CD4-positive, alpha-beta T cell treated with Interleukin-21 for 1 hour (primary cell): ENCODE results near the gene PAPPA.

Source experiments
- DNase-seq: peaks from one replicate; pipeline ENCODE4 v3.0.0-alpha.2; 2020

The PAPPA gene

GRCh38 chr9:116232424-116233159, 79.0 kb downstream of the PAPPA start:
- DNase-seq: no peak

DNA sequence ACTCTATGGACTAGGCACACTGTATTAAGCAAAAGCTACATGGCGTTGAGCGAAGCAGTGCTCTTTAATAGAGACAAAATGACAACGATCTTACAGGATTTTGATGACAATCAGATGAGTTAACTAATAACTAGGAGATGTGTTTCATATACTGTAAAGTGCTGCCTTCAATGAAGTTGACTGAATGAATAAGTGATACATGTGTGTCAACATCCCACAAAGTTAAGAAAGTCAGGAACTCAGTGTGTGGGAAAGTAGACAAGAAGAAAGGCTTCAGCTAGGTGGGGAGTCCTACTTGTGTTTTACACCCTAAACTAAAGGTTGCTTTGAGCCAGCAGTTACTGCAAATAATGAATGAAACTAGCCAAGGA, 79.6 kb downstream of the PAPPA start:
- no peak for DNase-seq

DNA sequence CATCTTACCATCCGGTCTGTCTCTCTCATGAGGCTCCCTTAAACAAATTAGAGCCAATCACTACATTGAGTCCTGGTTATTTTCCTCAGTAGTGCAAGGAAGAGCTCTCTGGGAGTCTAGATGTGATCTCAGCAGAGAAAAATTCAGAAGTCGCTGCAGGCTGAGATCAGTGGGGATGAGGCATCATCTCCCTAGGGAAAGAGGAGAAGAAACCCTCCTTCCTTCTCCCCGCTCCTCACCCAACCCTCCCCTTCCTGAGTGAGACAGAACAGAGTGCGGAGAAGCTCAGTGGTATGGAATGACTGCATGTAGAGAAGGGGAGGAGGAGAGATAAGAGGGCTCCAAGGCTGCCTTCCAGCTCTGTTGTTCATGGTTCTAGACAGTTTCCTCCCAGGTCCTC, 80.5 kb downstream of the PAPPA start:
- no peak for DNase-seq

DNA sequence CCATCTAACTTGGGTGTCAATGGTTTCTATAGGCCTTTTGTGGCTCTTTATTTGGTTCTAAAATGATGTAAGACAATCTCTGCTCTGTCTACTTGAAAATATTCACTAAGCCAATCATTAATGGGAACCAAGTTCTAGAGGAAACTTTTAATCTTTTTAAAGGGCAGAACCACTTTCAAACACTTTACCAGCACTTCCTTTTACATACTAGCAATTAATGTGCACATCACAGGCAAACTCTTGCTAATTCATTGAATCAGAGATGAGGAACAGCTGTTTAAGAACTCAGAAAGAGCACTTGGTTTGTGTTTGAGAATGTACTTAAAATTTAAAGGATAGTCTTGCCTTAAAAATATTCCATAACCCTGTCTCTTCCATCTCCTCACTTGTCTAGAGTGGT, 83.4 kb downstream of the PAPPA start:
- DNase-seq: no peak

DNA sequence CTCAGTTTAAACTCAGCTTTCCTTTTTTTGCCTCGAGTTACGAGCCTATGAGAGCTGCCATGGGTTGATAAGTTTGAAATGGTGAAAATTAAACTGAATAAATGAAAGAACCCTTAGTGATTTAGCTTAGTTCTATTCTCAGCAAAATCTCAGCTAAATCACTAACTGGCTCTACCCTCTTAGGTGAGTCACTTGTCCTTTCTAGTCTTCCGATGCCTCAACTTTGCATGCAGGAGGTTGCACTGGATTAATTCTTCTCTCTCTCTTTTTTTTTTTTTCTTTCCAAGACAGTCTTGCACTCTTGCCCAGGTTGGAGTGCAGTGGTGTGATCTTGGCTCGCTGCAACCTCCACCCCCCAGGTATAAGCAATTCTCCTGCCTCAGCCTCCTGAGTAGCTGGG, 83.9 kb downstream of the PAPPA start:
- no peak for DNase-seq

- no peak for DNase-seq
Measured at GRCh38 chr9:116238225-116238624, 84.6 kb downstream of the PAPPA start.

- no peak for DNase-seq
Measured at GRCh38 chr9:116238776-116239340, 85.3 kb downstream of the PAPPA start.

DNA sequence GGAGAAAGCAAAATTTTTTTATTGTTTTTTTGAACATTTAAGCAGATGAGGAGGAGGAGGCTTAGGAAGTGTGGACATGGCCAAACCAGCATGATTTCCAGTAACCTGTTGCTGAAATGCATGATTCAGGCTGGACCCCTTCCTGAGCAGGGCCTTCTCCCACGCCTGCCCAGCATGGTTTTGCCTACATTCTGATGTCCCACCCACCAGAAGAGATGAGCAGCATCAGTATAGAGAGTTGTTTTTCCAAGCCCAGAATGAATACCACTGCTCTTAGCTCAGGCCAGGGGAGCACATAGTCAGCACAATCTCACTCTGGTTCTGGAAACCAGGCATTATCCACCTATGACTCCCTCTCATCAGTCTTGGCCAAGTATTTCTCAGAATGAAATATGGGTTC, 90.1 kb downstream of the PAPPA start:
- no peak for DNase-seq

GRCh38 chr9:116247284-116247683, 93.7 kb downstream of the PAPPA start:
- DNase-seq: no peak

DNA sequence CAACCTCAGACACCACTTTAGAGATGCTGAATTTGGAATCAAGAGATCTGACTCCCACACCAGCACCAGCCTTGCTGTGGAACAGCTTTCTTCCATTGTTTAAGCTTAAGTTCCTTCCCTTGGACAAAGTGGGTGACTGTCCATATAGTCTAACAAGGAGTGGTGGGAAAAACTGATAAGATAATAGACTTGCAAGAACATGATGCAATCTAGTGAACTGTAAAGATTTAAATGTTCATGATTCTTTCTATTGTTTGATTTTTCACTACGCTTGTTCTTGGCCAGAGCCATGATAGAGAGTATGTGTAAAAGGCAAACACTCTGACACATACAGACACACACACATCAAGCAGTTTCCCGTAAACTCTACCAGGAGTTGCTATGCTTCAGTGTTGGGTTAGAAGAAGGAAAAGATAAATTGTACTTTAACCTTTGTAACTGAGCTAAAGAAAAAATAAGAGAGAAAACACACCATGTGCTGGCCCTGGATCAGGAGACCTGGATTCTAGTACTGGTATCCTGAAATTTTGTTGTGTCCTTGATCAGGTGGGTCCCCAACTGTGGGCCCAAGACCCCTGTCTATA, 94.3 kb downstream of the PAPPA start:
- DNase-seq: no peak

- DNase-seq: no peak
Measured at GRCh38 chr9:116250891-116251290, 97.3 kb downstream of the PAPPA start.

DNA sequence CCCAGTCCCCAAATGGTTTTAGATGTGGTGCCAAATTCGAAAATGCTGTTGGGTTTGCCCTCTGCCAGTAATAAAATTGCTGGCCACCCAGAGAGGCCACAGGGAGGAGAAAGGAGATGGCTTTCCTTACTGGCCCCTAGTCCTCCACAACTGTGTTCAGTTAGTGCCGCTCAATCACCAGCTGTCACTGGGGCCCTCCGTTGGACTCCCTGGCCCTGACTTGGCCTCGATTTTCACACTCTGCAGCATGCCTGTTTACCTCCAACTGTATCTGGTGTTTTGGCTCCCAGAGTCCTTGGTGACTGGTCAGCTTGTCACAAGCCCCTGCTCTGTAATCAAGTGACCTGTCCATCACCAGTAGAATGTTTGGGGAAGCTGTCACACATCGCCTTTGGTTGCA, 97.8 kb downstream of the PAPPA start:
- no peak for DNase-seq

GRCh38 chr9:116260531-116260930, 106.9 kb downstream of the PAPPA start:
- DNase-seq: no peak

- no peak for DNase-seq
Measured at GRCh38 chr9:116262448-116262847, 108.9 kb downstream of the PAPPA start.

DNA sequence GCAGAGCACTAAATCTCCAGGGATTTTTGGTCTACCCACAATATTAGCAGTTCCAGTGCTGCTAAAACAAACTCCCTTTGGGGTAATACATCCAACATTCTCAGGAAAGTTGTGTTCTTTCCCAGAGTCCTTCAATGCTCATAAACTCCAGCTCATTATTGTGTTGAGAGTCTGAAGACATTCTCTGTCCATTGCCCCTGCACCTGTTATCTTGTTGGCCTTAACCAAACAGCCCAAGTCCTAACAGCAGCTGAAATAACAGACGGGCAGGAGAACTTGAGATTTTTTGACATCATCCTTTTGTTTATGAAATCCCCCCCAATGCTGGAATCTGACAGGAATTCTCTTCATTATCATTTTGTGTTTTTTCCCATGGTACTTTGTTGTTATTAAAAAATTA, 110.8 kb downstream of the PAPPA start:
- no peak for DNase-seq

DNA sequence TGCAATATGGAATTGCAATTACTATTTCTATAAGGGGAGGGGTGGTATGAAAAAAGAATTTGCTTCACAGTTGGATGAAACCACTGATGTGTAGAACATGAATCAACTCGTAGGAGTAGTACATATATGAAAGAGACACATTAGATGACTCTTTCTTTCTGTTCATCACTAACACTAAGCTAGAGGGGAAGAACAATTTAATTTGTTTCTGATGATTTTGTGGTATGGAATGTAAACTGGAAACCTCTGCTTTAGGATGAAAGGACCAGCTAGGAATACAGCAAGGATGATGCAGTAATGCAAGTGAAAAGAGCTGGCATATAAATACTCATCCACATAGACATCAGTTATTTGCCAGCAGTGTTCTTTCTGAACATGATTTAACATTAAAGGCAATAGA, 113.4 kb downstream of the PAPPA start:
- DNase-seq: no peak

GRCh38 chr9:116269250-116269649, 115.7 kb downstream of the PAPPA start:
- no peak for DNase-seq

DNA sequence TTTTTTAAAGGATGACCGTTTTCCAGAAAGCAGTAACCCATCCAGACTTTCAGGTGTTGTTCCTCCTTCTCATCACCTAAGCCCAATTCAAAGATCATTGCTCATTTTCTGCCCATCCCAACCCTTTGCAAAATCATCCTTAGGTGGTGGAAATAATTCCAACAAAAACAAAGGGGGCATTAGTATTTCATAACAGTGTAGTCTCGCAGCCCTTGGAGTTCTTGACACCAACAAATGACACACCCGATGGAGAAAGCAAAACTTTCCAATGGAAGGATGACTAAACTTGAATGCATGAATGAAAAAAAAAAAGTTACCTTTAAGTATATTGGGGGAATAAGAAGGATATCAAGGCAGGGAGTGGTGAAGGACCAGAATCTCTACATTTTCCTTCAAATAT, 117.0 kb downstream of the PAPPA start:
- DNase-seq: no peak

DNA sequence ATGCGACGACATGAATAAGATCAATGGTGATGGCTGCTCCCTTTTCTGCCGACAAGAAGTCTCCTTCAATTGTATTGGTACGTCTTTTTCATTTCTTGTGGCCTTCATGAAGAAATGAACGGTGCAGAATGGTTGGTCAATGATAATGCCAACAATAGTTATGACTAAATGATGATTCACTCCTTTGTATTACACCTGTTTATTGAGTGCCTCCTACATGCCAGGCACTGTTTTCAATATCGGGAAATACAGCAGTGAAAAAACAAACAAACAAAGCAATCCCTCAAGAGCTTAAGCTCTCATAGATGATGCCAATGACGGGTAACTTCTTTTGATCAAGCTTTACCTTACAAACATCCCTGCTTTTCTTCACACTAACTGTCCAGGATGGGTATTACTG, 117.7 kb downstream of the PAPPA start:
- DNase-seq: no peak

GRCh38 chr9:116271991-116272390, 118.4 kb downstream of the PAPPA start:
- DNase-seq: no peak

DNA sequence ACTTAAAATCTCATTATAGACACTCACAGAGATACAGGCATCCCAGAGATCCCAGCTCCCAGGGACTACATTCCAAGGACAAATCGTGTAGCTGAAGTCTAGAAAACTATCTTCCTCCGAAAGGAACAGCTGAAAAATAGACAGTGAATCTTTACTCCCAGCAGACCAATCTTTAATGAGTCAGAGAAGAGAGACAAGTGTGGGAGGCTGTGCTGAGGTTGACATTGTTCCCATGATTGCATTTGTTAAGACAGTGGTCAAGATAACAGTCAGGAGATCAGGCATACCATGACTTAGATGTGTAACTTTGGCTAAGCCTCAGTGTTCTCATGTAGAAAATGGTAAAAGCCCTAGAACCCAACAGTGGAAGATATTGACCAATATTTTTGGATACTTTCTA, 120.7 kb downstream of the PAPPA start:
- no peak for DNase-seq

GRCh38 chr9:116275418-116276195, 122.0 kb downstream of the PAPPA start:
- DNase-seq: no peak

GRCh38 chr9:116276196-116276493, 122.6 kb downstream of the PAPPA start:
- DNase-seq: no peak

DNA sequence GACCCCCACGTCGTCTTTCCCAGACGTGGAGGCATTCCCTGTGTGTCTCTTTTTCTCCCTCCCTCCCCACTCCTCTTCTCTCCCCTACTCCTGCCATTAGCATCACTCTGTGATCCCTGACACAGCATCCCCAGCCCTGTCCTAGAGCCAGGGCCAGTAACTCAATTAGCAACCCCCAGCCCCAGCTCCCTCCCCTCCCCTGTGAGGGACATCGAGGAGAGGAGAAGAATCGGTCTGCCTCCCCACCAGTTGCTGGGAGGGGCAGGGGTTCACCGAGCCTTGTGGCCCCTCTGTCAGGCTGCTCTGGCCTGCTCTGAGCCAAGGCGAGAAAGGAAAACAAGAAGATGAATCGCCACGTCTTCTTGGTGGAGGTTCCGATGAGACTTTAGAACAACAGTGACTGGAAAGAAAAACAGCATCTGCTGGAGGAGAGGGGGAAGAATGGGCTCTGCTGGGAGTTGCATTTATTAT, 123.1 kb downstream of the PAPPA start:
- no peak for DNase-seq
